Right renal cortex interstitium (tissue), 3 donors: Measurements from ENCODE around the gene ZNF296. TPM values are rescaled to one million over a fixed set of nuclear protein-coding genes. Genes with fewer than 3 reads are reported as not detected.

Source experiments
- DNase-seq, 3 donors: peaks; one replicate each; pipeline ENCODE4 v3.0.0-alpha.2; 2013; ENCODE audit warnings: low read depth in 3 of 3, low spot score in 2 of 3
- polyA plus RNA-seq, 3 donors: library from polyadenylated mRNA; unstranded; fragments of 120-200 nt; gene quantifications; one replicate each; pipeline ENCODE4 v1.2.1, GENCODE V29; 2013; ENCODE audit not compliant: insufficient read length in 3 of 3

The ZNF296 gene
- polyA plus RNA-seq, 3 donors, result 0.37 to 0.57 (median 0.39) TPM

GRCh38 chr19:45032421-45032820 is 43.9 kb downstream of the ZNF296 start:
- DNase-seq, result no peak

GRCh38 chr19:45030825-45031224 is 45.5 kb downstream of the ZNF296 start:
- DNase-seq, result no peak

GRCh38 chr19:45027371-45027770 is 48.9 kb downstream of the ZNF296 start:
- DNase-seq, result no peak

- DNase-seq, result no peak
Measured at GRCh38 chr19:45025264-45025663, 51.0 kb downstream of the ZNF296 start.

- no peak for DNase-seq
Measured at GRCh38 chr19:45023048-45023447, 53.2 kb downstream of the ZNF296 start.

GRCh38 chr19:45021971-45022370 is 54.3 kb downstream of the ZNF296 start:
- no peak for DNase-seq

Other genes starting within 250 kb of the ZNF296 start
- gene NECTIN2, start 230.2 kb downstream of the ZNF296 start, polyA plus RNA-seq, result 100 to 1,000 TPM; 150 to 169 (median 157) TPM
- gene TOMM40, start 185.2 kb downstream of the ZNF296 start, polyA plus RNA-seq, result 10 to 100 TPM; 40.2 to 48.8 (median 46.0) TPM
- 100 to 1,000 TPM; 265 to 362 (median 295) TPM for gene APOE, start 170.7 kb downstream of the ZNF296 start, polyA plus RNA-seq
- gene APOC1, start 161.9 kb downstream of the ZNF296 start, polyA plus RNA-seq, result 10 to 100 TPM in 1 of 3 donors, 1 to 10 TPM in 2; 7.5 to 10.9 (median 9.1) TPM
- gene APOC4, start 134.2 kb downstream of the ZNF296 start, polyA plus RNA-seq, result not detected
- gene APOC2, start 130.4 kb downstream of the ZNF296 start, polyA plus RNA-seq, result 10 to 100 TPM in 1 of 3 donors, 1 to 10 TPM in 2; 5.8 to 12.7 (median 8.8) TPM
- 100 to 1,000 TPM; 109 to 127 (median 113) TPM for gene CLPTM1, start 121.1 kb downstream of the ZNF296 start, polyA plus RNA-seq
- gene RELB, start 75.0 kb downstream of the ZNF296 start, polyA plus RNA-seq, result 1 to 10 TPM; 4.8 to 4.9 (median 4.8) TPM
- gene CLASRP, start 37.4 kb downstream of the ZNF296 start, polyA plus RNA-seq, result 10 to 100 TPM; 54.1 to 59.4 (median 56.6) TPM
- gene GEMIN7, start 2.8 kb upstream of the ZNF296 start, polyA plus RNA-seq, result 10 to 100 TPM; 16.0 to 20.3 (median 20.1) TPM
- gene PPP1R37, start 16.7 kb upstream of the ZNF296 start, polyA plus RNA-seq, result 10 to 100 TPM; 19.9 to 25.0 (median 23.7) TPM
- gene NKPD1, start 84.5 kb upstream of the ZNF296 start, polyA plus RNA-seq, result under 1 TPM; 0.11 TPM
- 10 to 100 TPM; 25.5 to 33.2 (median 32.4) TPM for gene TRAPPC6A, start 101.8 kb upstream of the ZNF296 start, polyA plus RNA-seq
- 10 to 100 TPM in 2 of 3 donors, 1 to 10 TPM in 1; 8.8 to 11.6 (median 10.5) TPM for gene BLOC1S3, start 102.3 kb upstream of the ZNF296 start, polyA plus RNA-seq
- 1 to 10 TPM; 6.0 to 7.1 (median 7.0) TPM for gene EXOC3L2, start 168.9 kb upstream of the ZNF296 start, polyA plus RNA-seq
- 10 to 100 TPM; 38.3 to 41.9 (median 39.6) TPM for gene MARK4, start 174.8 kb upstream of the ZNF296 start, polyA plus RNA-seq
- gene CKM, start 246.4 kb upstream of the ZNF296 start, polyA plus RNA-seq, result 1 to 10 TPM in 1 of 3 donors, under 1 TPM in 2; 0.57 to 1.7 (median 0.79) TPM